NCI-H2081 (cell line): ENCODE results near the gene KLF18.
"Not testable (repeated sequence)": the region's sequence is repeated elsewhere in the genome, so short reads cannot be mapped to it uniquely, and the experiment has no call there.

ENCODE experiments used
- DNase-seq, 2 experiments: peaks; one replicate each; lab custom pipeline; 2025; lab: John Stamatoyannopoulos, UW

The KLF18 gene

DNA sequence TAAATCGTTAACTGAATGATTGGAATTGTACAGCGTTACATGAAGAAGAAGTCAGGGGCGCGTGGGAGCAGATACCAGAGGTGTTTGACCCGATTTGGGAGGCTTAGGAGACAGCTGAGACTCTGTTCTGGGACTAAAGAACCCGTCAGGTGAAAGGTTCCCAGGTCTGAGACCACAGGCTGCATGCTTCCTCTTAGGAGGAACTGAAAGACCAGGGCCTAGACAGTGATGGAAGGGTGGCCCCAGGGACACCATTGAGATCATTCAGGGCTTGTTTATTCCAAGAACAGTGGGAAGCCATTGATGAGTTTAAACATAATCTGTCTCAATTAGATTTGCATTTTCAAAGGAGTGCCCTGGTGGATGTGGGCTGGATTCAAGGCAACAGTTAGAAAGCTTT, 21.9 kb downstream of the KLF18 start:
- peak in 1 of 2 experiments; percentile 26 for DNase-seq

DNA sequence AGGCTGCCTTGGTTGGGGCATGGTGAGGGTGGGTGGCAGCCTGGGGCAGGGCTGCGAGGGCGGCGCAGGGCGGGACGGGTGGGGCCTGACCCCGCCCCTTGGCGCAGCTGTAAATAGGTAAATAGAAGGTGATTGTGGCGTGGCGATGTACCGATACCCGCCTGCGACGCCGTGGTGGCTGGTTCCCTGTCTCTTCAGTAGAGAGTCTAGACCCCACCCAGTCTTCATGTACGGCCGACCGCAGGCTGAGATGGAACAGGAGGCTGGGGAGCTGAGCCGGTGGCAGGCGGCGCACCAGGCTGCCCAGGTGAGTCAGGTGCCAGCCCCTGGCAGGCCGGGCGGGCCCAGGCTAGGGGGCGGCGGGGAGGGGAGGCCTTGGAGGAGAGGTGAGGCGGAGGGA, 22.7 kb downstream of the KLF18 start, which contains the start of gene KLF17:
Gene KLF17 (plus strand): TSS at position 140 of the 400 bp plus-strand sequence. CDS start 87 bp downstream, at position 227.
- DNase-seq, result no peak

DNA sequence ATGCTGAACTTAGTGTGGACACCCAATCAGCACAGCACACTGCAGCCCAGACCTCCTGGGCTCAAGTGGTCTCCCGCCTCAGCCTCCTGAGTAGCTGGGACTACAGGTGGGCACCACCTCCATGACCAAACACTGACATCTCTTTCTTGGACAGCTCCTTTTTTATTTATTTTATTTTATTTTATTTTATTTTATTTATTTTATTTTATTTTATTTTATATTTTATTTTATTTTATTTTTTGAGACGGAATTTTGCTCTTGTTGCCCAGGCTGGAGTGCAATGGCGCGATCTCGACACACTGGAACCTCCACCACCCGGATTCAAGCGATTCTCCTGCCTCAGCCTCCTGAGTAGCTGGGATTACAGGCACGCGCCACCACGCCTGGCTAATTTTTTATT, 24.2 kb downstream of the KLF18 start:
- DNase-seq, result not testable (repeated sequence)

DNA sequence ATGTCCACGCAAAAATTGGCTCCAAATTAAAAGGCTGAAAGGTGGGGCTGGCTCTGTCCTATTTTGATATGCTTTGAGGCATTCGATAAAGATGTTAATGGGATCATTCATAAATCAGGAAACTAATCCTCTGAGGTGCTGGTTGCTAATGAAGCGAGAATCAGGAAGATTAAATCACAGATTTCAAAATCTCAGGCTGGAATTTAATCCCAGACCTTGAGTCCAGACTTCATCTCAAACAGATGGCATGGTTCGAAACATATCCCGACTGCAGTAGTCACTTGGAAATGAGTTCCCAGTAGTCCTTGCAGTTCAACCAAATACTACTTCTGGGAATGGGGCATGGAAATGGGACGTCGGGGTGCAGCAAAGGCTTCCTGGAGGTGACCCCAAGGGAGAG, 27.3 kb downstream of the KLF18 start:
- no peak for DNase-seq

DNA sequence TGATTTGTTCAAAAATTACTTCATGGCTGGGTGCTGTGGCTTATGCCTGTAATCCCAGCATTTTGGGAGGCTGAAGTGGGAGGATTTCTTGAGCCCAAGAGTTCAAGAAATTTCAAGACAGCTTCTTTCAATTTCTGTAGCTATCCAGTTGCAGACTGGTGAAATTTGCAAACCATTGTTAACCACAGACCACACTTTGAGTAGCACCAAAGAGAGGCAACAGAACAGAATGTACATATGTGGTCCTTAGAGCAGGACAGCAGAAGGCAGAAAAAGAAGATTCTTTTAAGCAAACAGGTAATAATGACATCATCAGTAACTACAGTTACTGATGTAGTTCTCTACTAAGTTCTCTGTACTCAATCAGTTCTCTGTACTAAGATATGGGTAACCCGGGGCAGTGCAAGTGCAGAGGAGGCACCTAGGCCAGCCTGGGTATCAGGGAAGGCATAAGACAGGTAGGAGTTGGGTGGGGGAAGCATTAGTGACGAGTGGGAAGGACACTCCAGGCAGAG, 28.3 kb downstream of the KLF18 start:
- DNase-seq, result no peak

DNA sequence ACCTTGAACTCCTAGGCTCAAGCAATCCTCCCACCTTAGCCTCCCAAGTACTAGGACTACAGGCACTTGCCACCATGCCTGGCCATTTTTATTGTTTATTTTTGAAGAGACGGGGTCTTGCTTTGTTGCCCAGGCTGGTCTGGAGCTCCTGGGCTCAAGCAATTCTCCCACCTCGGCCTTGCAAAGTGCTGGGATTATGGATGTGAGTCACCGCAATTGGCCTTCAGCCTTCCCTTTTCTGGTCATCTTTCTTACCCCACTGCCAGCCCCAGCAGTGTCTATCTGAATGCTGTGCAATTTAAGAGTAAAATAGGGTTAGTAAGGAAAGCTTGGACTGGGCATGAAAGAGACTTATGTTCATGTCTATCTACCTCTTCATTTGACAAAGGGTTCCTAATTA, 28.9 kb downstream of the KLF18 start:
- DNase-seq, result no peak

DNA sequence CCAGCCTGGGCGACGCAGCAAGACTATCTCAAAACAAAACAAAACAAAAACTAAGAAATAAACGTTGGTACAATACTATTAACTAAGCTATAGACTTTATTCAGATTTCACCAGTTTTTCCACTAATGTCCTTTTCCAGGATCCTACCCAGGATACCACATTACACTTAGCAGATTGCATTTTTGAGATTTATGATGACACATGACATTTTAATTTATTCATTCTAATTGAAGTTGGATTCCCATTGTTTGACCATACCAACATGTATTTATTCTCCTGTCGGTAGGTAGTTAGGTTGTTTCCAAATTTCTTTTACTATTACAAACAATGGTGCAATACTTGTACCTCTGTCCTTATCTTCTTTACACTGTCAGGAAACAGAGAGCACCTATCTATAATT, 29.6 kb downstream of the KLF18 start:
- no peak for DNase-seq

DNA sequence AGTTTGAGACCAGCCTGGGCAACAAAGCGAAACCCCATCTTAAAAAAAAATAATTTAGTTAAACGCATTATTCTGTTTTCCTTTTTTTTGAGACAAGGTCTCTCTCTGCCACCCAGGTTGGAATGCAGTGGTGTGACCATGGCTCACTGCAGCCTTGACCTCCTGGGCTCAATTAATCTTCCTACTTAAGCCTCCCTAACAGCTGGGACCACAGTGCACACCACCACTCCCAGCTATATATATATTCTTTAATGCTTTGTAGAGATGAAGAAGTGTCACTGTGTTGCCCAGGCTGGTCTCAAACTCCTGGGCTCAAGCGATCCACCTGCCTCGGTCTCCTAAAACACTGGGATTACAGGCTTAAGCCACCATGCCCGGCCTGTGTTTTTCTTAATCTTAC, 30.5 kb downstream of the KLF18 start:
- no peak for DNase-seq

DNA sequence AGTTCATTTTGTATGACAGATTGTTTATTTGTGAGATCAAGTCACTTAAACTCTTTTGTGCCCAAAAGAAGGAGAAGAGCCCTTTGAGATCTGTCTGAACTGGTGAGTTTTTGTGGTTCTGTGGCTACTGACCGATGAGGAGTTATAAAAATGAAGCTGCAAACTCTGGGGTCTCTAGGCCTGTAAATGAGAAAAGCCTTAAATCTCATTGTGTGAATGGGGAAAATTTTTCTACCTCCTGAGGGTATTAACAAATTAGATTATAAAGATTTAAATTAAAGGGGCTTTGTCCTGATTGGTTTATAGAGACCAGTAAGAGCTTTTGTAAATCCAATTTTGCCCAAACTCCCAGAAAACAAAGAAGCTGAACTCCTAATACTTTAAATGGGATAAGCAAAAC, 32.5 kb downstream of the KLF18 start:
- no peak for DNase-seq

DNA sequence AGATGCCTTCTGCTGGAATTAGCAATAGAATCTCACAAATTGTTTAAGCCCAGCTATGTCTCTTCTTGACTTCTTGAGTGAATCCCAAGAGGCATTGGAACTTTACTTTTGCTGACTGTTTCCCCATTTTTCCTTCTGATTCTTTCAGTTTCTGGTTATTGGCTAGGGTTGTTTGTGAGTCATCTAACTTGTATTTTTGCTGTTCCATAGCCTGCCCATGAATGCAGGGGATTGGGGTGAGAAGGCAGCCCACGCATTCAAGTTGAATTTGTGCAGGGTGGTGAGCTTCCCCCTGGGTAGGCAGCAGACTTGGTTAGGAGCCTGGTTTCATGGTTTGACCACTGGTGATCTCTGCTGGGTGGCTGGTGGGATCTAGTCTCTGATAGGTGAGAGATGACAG, 33.2 kb downstream of the KLF18 start:
- no peak for DNase-seq

DNA sequence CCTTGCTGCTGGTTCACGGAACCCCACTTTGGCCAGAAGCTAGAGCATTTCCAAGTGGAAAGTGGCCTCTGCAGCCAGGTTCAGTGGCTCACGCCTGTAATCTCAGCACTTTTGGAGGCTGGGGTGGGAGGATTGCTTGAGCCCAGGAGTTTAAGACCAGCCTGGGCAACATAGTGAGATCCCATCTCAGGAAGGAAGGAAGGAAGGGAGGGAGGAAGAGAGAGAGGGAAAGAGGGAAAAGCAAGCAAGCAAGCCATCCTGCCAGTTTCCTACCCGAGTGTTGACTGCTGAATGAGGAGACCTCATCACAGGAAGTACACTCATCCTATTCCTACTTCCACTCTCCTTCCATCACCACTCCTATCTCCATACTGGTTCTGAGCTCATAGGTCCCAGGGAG, 35.6 kb downstream of the KLF18 start:
- no peak for DNase-seq

DNA sequence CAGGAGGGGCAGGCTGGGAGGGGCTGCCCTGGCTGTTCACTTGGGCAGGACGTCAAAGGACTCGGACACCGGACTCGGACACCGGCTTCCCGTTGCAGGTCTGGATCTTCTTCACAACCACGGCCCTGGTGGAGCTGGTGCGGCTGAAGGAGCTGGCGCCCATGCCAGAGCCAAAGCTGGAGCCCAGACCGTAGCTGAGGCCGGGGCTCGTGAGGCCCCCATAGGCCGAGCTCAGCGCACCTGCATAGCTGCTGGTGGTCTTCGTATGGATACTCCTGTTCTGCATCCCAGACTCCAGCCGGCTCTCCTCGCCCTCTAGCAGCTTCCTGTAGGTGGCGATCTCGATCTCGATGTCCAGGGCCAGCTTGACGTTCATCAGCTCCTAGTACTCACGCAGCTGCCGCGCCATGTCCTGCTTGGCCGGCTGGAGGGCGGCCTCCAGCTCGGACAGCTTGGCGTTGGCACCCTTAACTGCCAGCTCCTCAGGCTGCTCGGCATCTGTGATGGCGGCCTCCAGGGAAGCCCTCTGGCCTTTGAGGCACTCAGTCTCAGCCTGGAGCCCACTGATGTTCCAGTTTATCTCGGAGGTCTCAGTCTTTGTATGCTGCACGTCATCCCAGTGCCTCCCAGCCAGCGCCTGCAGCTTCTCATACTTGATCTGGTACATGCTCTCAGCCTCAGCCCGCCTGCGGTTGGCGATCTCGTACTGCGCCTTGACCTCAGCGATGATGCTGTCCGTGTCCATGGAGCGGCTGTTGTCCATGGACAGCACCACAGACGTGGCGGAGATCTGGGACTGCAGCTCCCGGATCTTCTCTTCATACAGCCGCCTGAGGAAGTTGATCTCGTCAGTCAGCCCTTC, 37.9 kb downstream of the KLF18 start:
- DNase-seq, result no peak

DNA sequence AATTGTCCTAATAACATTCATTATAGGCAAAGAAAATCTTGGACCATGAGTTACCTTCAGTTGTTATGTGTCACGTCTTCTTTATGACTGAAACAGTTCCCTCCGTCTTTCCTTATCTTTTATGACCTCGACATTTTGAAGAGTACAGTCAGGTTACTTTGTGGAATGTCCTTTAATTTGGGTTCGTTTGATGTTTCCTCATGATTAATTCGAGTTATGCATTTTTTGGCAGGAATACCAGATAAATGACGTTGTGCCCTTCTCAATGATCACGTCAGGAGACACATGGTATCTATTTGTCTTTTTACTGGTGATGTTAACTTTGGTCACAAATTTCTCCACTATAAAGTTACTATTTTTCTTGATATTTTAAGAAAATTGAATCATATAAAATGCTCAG, 40.1 kb downstream of the KLF18 start:
- no peak for DNase-seq

DNA sequence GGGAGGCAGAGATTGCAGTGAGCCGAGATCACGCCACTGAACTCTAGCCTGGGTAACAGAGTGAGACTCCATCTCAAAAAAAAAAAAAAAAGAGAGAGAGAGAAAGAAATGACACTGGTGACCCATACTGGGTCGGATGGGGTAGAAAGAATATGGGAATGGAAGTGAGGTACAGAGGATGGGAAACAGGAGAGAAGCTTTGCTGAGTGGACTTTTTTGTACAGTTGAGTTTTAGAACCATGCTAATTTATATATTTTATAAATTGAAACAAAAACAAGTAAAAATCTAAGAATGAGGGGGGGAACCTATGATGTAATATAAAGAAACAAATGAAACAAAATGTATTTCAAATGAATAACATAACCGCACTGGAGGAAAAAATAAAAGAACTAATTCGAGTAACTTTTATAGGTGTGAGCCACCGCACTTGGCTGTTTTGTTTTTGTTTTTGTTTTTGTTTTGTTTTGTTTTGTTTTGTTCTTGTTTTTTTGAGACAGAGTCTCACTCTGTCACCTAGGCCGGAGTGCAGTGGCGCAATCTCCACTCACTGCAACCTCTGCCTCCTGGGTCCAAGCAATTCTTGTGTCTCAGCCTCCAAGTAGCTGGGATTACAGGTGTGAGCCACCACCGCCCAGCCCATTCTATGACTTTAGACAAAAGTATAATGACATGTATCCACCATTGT, 41.1 kb downstream of the KLF18 start:
- no peak for DNase-seq

DNA sequence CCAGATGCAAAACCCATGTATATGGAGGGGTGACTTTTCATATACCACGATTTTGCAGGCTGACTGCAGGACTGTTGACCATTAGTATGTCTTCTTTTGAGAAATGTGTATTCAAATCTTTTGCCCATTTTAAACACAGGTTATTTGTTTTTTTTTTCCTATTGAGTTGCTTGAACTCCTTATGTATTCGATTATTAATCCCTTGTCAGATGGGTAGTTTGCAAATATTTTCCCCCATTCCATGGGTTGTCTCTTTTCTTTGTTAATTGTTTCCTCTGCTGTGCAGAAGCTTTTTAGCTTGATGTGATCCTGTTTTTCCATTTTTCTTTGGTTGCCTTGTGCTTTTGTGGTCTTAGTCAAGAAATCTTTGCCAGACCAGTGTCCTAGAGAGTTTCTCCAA, 47.4 kb downstream of the KLF18 start:
- DNase-seq, result no peak

DNA sequence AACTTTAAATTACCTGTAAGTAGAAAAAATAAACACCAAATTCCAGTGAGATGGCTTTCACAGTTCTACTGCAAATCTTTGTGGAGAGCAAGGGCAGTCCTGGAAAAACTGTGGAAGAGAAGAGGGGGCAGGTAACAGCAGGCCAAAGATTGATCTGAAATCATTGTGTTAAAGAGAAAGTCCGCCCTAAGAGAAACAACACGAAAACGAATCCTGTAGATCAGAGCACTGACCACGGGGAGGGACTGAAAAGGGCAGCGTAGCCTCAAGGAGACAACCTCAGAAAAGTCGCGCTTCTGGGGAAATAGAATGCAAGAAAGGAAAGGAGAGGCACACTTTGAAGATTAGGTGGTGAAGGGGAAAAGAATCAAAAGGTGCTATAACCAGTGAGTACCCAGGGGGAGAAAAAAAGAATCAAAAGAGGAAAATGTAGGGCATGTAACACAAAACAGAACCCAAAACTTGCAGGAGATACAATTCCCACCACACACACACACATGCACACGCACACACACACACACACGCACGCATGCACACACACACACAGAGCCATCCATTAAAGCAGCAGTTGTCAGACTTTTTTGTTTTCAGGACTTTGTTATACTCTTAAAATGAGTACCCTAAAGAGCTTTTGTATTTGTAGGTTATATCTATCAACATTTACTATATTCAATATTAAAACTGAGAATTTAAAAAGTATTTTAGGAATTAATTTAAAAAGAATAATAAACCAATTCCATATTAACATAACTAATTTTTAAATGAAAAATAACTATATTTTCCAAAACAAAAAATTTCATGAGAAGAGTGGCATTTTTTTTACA, 50.8 kb downstream of the KLF18 start:
- no peak for DNase-seq

DNA sequence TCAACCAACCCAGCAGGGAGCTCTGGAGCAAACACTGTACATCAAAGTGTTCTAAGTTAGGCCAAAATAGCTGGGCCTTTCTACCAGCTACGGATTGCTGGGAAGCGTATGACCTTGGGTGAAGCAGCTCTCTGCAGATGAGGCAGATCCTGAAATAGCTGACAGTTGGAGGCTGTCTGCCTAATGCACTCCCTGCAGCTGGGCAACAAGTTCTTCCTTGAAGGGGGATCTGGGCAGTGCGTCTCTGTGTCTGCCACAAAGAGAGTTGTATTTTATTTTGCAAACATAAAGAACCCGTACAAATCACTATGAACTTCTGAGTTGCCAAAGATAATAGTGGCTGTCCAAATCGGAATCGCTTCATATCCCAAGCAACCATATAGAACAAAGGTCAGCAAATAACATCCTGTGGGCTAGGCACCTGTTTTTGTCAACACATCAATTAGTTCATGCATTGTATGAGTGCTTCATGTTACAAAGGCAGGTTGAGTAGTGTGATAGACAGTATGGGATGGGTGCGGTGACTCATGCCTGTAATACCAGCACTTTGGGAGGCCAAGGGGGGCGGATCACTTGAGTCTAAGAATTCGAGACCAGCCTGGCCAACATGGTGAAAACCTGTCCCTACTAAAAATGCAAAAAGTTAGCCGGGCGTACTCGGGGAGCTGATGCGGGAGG, 51.9 kb downstream of the KLF18 start:
- peak in 1 of 2 experiments; percentile 47 for DNase-seq
